Superior temporal gyrus (tissue), 1 donor: Measurements from ENCODE around the gene STK32B.
"Not testable (repeated sequence)": the region's sequence is repeated elsewhere in the genome, so short reads cannot be mapped to it uniquely, and the experiment has no call there.

Experiments
- DNase-seq: peaks from one replicate; pipeline ENCODE4 v3.0.0-alpha.2; 2016; ENCODE audit errors: extremely low spot score

Gene STK32B

DNA sequence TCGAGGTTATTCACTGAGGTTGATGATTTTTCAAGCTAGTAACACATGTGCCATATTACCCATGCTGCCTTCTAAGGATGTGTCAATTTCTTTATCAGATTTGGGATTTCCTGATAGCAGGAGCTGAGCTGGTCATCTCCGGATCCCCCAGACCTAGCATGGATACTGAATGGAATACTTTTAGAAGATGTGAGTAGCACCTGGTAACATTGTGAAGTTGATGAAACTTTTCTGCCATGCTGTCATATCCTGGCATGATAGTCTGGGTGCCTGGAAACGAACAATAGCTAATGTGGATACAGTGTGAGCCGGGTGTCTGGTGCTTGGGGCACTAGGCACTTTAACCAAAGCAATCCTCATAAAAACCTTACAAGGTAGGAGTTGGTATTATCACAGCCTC is 21.1 kb upstream of the STK32B start:
- DNase-seq, result no peak

GRCh38 chr4:5030927-5031326 is 20.4 kb upstream of the STK32B start:
- DNase-seq, result no peak

GRCh38 chr4:5032813-5033212 is 18.5 kb upstream of the STK32B start:
- no peak for DNase-seq

DNA sequence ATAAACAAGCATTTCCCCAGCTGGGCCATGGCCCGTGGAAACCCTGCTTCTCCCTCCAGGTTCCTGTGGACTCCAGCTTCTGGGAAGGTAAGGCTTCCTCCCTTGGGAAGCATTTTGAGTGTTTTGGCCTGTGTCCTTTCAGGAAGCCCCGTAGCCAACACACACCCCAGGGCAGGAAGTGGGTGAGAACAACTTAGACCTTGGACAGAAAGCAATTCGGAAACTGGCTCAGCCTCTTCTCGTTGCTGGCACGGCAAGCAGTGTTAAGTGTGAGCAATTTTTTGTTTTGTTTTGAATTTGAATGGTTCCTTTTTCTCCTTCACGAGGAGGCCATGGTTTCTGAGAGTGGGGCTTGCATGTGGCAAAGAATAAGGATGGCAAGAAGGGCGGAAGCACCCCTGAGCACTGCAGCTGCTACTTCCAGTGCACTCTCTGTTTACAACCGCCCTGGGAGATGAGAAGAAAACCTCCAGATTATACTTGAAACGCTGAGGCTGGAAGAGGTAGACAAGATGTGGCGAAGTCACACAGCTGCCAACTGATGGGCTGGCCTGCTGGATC is 17.9 kb upstream of the STK32B start:
- DNase-seq, result no peak

GRCh38 chr4:5034206-5034605 is 17.1 kb upstream of the STK32B start:
- no peak for DNase-seq

- no peak for DNase-seq
Measured at GRCh38 chr4:5036239-5036638, 15.0 kb upstream of the STK32B start.

DNA sequence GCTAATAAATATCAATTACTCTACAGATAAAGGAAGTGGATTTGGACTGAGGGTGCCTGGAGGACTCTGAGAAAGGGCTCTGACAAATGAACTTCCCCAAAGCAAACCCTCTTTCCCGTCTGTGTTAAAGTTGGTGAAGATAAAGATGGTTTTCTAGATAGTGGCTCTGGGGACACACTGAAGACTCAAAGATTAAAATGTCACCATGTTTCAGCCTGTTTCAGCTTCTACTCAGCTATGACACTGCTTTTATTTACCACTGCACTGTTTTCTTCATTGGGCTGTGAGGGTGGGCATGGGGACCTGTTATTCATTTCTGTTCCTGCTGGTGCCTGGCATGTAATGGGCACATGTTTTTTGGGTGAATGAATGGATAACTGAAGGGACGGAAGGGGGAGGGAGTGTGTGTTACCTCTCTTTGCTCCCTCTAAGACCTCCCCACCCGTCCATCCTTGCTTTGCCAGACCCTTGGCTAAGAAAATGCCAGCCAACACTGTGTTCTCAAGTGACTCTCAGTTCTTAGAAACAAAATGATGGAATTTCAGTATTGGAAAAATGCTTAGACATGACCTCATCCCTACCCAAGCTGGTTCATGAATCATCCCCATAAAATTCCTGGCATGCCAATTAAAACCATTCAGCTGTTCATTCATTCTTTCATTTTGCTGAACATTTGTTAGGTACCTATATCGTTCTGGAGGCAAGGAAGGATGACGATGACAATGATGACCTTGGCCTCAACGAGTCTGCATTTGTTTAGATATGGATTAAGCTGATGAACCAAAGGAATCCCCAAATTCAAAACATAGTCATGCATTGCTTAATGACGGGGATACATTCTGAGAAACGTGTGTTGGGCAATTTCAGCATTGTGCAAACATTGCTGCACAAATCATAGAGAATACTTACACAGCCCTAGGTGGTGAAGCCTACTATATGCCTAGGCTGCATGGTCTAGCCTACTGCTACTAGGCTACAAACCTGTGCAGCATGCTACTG is 13.4 kb upstream of the STK32B start:
- no peak for DNase-seq

GRCh38 chr4:5039800-5040199 is 11.5 kb upstream of the STK32B start:
- DNase-seq, result no peak

DNA sequence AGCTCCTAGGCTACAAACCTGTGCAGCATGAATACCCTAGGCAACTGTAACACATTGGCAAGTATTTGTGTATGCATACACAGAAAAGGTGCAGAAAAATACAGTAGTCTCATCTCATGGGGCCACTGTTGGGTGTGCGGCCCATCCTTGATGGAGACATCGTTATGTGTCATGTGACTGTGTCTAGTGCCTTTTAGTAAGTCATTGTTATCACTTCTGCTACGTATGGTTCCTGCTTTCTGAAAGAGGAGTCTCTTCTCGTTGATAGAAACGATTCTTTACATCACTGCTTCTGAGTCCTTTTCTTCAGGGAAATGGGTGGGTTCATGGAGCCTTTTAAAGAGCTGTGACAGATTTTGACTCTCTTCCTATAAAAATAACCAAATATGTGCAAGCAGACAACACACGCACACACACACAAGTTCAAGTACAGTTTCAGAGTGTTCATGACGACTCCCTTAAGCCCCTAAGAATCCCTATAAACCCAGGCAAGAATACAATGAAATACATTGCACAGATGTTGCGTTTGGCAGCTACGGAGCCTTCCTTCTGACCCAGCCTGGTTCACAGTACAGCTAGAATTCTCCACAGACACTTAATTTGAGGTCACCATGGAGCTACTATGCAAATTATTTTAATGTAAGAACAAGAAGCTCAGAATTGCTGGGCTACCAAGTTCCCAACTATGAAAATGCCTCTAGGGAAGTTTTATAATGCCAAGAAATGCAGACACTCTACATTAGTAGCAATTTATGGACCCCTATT is 10.2 kb upstream of the STK32B start:
- DNase-seq, result no peak

DNA sequence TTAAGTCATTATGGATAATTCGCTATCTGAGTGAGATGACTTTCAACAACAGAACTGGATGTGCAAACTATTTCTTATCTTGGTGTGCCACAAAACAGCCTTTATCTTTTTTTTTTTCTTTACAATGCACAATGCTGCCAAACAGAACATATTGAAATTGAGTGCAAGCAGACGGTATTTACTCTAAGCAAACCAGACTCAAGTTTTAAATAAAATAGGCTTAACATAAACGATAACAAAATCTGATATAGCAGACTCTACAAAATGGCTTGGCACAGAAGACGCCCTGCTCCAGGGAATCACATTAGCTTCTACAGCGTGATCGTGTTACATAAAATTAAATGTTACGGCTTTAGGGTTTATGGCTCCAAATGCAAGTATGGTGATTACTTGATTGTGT is 9.6 kb upstream of the STK32B start:
- no peak for DNase-seq

- DNase-seq, result no peak
Measured at GRCh38 chr4:5043579-5043978, 7.7 kb upstream of the STK32B start.

GRCh38 chr4:5044341-5044740 is 6.9 kb upstream of the STK32B start:
- no peak for DNase-seq

- no peak for DNase-seq
Measured at GRCh38 chr4:5045097-5045496, 6.2 kb upstream of the STK32B start.

GRCh38 chr4:5048721-5049120 is 2.6 kb upstream of the STK32B start:
- DNase-seq, result no peak

DNA sequence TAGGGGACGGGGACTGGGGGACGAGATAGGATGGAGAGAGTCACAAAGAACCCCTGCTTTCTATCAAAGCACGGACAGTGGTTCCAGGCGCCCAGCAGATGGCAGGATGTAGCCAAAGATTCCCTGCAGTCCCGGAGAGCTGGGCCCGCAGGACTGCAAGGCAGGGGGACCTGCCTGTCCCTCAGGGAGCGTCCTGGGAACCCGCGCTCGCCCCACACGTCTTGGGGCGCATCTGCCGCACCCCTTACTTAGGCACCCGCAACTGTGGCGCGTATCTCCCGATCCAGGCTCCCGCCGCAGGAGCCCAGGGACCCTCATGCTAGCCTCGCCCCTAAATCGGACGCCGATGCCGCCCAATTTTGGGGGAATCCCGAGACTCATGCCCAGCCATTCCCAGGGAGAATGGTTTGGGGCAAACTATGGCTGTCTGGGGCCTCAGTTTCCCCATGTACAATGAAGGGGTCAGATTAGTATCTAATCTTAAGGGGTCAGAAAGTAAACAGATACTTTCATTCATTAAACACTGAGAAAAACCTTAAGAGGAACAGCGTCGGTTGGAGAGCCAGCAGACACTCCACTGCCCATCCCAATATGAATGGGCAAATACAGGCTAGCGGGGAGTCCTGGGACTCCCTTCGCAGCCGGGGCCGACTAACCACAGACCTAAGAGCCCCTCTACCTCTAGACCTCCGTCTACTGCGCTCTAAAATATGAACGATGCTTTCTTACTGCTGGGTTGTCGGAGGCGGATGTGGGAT is 581 bp upstream of the STK32B start:
- peak; percentile 86 for DNase-seq

DNA sequence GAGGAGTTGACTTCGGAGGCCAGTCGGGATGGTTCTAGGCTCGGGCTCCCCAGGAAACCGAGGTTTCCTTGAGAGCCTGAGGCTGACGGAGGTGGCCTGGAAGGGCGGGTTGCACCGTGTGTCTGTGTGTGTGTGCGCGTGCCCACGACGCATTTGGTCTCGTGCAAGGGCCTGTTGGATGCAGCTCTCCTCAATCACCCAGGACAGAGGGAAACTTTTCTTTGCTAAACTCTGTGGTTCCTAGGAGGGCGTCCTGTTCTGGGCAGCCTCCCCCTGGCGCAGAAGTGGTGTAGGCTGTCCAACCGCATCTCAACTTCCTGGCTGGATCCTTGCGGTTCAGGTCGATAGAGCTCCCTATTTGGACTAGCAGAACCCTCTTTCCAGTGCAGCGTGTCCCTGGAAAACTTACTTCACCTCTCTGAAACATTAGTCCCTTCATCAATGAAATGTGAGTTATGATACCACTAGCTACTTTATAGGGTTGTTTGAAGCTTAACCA is 973 bp downstream of the STK32B start:
- no peak for DNase-seq

GRCh38 chr4:5052726-5053425 is 1.6 kb downstream of the STK32B start:
- no peak for DNase-seq

GRCh38 chr4:5054532-5054931 is 3.3 kb downstream of the STK32B start:
- no peak for DNase-seq

- DNase-seq, result no peak
Measured at GRCh38 chr4:5055411-5055810, 4.1 kb downstream of the STK32B start.

- DNase-seq, result no peak
Measured at GRCh38 chr4:5066101-5066500, 14.8 kb downstream of the STK32B start.

- not testable (repeated sequence) for DNase-seq
Measured at GRCh38 chr4:5066968-5067367, 15.7 kb downstream of the STK32B start.
